Neural cell (in vitro differentiated cells): ENCODE measurements around the gene VIPR1. TPM values are rescaled to one million over a fixed set of nuclear protein-coding genes. Genes with fewer than 3 reads are reported as not detected.

Experiments used
- H2AFZ ChIP-seq: fragments of 200-600, 300-800 bp; sonication (generic), shearing (Covaris generic); 2 replicates; pipeline ENCODE4 v1.6.0; 2014; ENCODE audit warnings: low read depth, mild to moderate bottlenecking, antibody characterized with exemption, low read length, moderate library complexity
- H3F3A ChIP-seq: fragments of 200-600 bp; shearing (Covaris generic); 2 replicates; pipeline ENCODE4 v1.6.1; 2016; ENCODE audit warnings: mild to moderate bottlenecking, moderate library complexity, mixed read lengths, antibody characterized with exemption, low read length; ENCODE audit not compliant: insufficient read depth, poor library complexity, severe bottlenecking
- H3K27ac ChIP-seq: fragments of 200-600, 300-800 bp; sonication (generic), shearing (Covaris generic); 2 replicates; pipeline ENCODE4 v1.5.1; 2014; ENCODE audit warnings: mild to moderate bottlenecking, low read length, moderate library complexity
- H3K27me3 ChIP-seq: fragments of 300-800, 200-600 bp; sonication (generic), shearing (Covaris generic); 2 replicates; pipeline ENCODE4 v1.6.0; 2014; ENCODE audit warnings: mild to moderate bottlenecking, low read depth, low read length, moderate library complexity; ENCODE audit not compliant: insufficient read depth
- H3K36me3 ChIP-seq: fragments of 300-800, 200-600 bp; sonication (generic), shearing (Covaris generic); 2 replicates; pipeline ENCODE4 v1.5.1; 2014; ENCODE audit warnings: mild to moderate bottlenecking, antibody characterized with exemption, low read length, moderate library complexity; ENCODE audit not compliant: insufficient read depth
- H3K4me2 ChIP-seq: fragments of 300-800, 200-600 bp; sonication (generic), shearing (Covaris generic); 2 replicates; pipeline ENCODE4 v1.6.0; 2014; ENCODE audit warnings: mild to moderate bottlenecking, low read length
- H3K4me3 ChIP-seq: fragments of 300-800, 200-600 bp; sonication (generic), shearing (Covaris generic); 2 replicates; pipeline ENCODE4 v1.5.1; 2014; ENCODE audit warnings: mild to moderate bottlenecking, low read length, moderate library complexity
- H3K79me2 ChIP-seq: fragments of 200-600 bp; shearing (Covaris generic); replicated peaks from 2 replicates; pipeline ENCODE4 v1.6.0; 2014; ENCODE audit warnings: mild to moderate bottlenecking, low read length, moderate library complexity; ENCODE audit not compliant: insufficient read depth
- H3K9ac ChIP-seq: fragments of 300-800, 200-600 bp; sonication (generic), shearing (Covaris generic); 2 replicates; pipeline ENCODE4 v1.6.1; 2016; ENCODE audit warnings: mild to moderate bottlenecking, low read length, mixed read lengths
- H3K9me2 ChIP-seq: fragments of 200-600 bp; shearing (Covaris generic); 2 replicates; pipeline ENCODE4 v1.6.1; 2016; ENCODE audit warnings: mild to moderate bottlenecking, low read length, mixed read lengths; ENCODE audit not compliant: insufficient read depth
- H3K9me3 ChIP-seq: fragments of 200-600, 300-800 bp; sonication (generic), shearing (Covaris generic); 2 replicates; pipeline ENCODE4 v1.6.1; 2016; ENCODE audit warnings: mild to moderate bottlenecking, mixed run types, low read length, moderate library complexity, mixed read lengths
- H4K20me1 ChIP-seq: fragments of 200-600 bp; shearing (Covaris generic); 2 replicates; pipeline ENCODE4 v1.6.1; 2016; ENCODE audit warnings: mild to moderate bottlenecking, mixed run types; ENCODE audit not compliant: insufficient read depth
- EP300 ChIP-seq: fragments of 450-650 bp; conservative IDR thresholded peaks from 2 replicates; pipeline ENCODE4 v1.6.1; 2014; ENCODE audit warnings: antibody characterized with exemption, mild to moderate bottlenecking, moderate library complexity; ENCODE audit not compliant: poor library complexity, severe bottlenecking
- EZH2 ChIP-seq: fragments of 200-600, 300-800 bp; shearing (Covaris generic), sonication (generic); IDR thresholded peaks from 2 replicates; pipeline ENCODE4 v1.6.1; 2014; ENCODE audit warnings: antibody characterized with exemption, low read length, borderline replicate concordance, mild to moderate bottlenecking; ENCODE audit not compliant: insufficient read depth, poor library complexity, severe bottlenecking
- MXI1 ChIP-seq: fragments of 450-650 bp; conservative IDR thresholded peaks from 2 replicates; pipeline ENCODE4 v1.6.1; 2014; ENCODE audit warnings: antibody characterized with exemption, mild to moderate bottlenecking; ENCODE audit not compliant: poor library complexity, severe bottlenecking
- POLR2AphosphoS5 ChIP-seq: IDR thresholded peaks from 2 replicates; pipeline ENCODE4 v1.6.1; 2012
- RAD21 ChIP-seq: fragments of 450-650 bp; conservative IDR thresholded peaks from 2 replicates; pipeline ENCODE4 v1.6.1; 2014; ENCODE audit warnings: antibody characterized with exemption, mild to moderate bottlenecking, moderate library complexity
- REST ChIP-seq: IDR thresholded peaks from 2 replicates; pipeline ENCODE4 v1.6.1; 2012; ENCODE audit warnings: borderline replicate concordance
- SMC3 ChIP-seq: fragments of 450-650 bp; conservative IDR thresholded peaks from 2 replicates; pipeline ENCODE4 v1.6.1; 2014; ENCODE audit warnings: antibody characterized with exemption, mild to moderate bottlenecking, moderate library complexity; ENCODE audit not compliant: poor library complexity
- TAF1 ChIP-seq: IDR thresholded peaks from 2 replicates; pipeline ENCODE4 v1.6.1; 2012; ENCODE audit warnings: low read depth
- polyA plus RNA-seq: library from polyadenylated mRNA; depleted of rRNA; stranded (reverse); fragments of >200 nt; gene quantifications from 2 replicates; pipeline ENCODE4 v1.2.3, GENCODE V29; 2014
- TF ChIP-seq, protein P1 (sequence below): fragments of 450-650 bp; IDR thresholded peaks from 2 replicates; pipeline ENCODE4 v1.5.1; 2014; ENCODE audit warnings: antibody characterized with exemption, mild to moderate bottlenecking, moderate library complexity; ENCODE audit not compliant: poor library complexity, severe bottlenecking

The VIPR1 gene
- polyA plus RNA-seq, 1 donor from 2014 or later, result 1.6 TPM

DNA sequence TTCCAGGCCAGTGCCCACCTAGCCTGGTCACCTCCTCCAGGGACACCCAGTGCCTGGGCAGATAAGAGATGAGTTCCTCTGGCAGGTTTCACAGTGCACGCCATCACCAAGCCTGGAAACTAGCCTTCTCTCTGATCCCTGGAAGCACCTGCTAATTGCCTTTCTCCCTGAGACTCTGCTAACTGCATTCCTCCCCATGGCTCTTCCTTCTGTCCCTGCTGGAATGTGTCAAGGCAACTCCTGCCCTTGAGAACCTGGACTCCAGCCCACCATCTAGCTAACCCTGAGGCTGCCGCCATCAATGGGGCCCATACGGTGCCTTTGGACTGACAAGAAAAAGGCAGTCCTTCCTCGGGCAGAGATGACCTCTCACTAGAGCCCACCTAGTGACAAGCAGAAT, 18.5 kb downstream of the VIPR1 start:
- no peaks in the 10 kb centered on the region for H3F3A ChIP-seq
- no peak overlapping the region for H3K9ac ChIP-seq
- H3K79me2 ChIP-seq, result no peaks in the 10 kb centered on the region
- no peaks in the 10 kb centered on the region for H3K9me2 ChIP-seq
- H3K36me3 ChIP-seq, result no peaks in the 10 kb centered on the region
- no peaks in the 10 kb centered on the region for H3K27me3 ChIP-seq
- H3K4me2 ChIP-seq, result no peak overlapping the region
- H2AFZ ChIP-seq, result no peak overlapping the region
- no peak overlapping the region for H3K4me3 ChIP-seq
- H4K20me1 ChIP-seq, result no peaks in the 10 kb centered on the region
- H3K27ac ChIP-seq, result no peak overlapping the region
- TF ChIP-seq REST (no peak), SMC3 (no peak), POLR2AphosphoS5 (no peak), RAD21 (no peak), TAF1 (no peak), EZH2 (no peak), MXI1 (no peak)
- TF ChIP-seq, protein P1, sequence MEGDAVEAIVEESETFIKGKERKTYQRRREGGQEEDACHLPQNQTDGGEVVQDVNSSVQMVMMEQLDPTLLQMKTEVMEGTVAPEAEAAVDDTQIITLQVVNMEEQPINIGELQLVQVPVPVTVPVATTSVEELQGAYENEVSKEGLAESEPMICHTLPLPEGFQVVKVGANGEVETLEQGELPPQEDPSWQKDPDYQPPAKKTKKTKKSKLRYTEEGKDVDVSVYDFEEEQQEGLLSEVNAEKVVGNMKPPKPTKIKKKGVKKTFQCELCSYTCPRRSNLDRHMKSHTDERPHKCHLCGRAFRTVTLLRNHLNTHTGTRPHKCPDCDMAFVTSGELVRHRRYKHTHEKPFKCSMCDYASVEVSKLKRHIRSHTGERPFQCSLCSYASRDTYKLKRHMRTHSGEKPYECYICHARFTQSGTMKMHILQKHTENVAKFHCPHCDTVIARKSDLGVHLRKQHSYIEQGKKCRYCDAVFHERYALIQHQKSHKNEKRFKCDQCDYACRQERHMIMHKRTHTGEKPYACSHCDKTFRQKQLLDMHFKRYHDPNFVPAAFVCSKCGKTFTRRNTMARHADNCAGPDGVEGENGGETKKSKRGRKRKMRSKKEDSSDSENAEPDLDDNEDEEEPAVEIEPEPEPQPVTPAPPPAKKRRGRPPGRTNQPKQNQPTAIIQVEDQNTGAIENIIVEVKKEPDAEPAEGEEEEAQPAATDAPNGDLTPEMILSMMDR, result no peak
- H3K9me3 ChIP-seq, result no peaks in the 10 kb centered on the region

- H3F3A ChIP-seq, result no peaks in the 10 kb centered on the region
- no peaks in the 10 kb centered on the region for H3K36me3 ChIP-seq
- H3K9ac ChIP-seq, result no peak overlapping the region
- H3K4me3 ChIP-seq, result no peak overlapping the region
- H4K20me1 ChIP-seq, result no peaks in the 10 kb centered on the region
- H2AFZ ChIP-seq, result no peak overlapping the region
- no peaks in the 10 kb centered on the region for H3K79me2 ChIP-seq
- TF ChIP-seq MXI1 (no peak), TAF1 (no peak), RAD21 (no peak), EZH2 (no peak), POLR2AphosphoS5 (no peak), EP300 (no peak), SMC3 (no peak), REST (no peak)
- TF ChIP-seq, protein P1, result no peak
- no peaks in the 10 kb centered on the region for H3K9me3 ChIP-seq
- H3K4me2 ChIP-seq, result no peak overlapping the region
- no peaks in the 10 kb centered on the region for H3K27me3 ChIP-seq
- no peak overlapping the region for H3K27ac ChIP-seq
- no peaks in the 10 kb centered on the region for H3K9me2 ChIP-seq
Measured at GRCh38 chr3:42524751-42525150, 22.3 kb downstream of the VIPR1 start.
